ENCODE results near the gene COL1A1.
A peak's percentile ranks its signal among the peaks of the same experiment; 100 is the strongest.

Gene COL1A1

GRCh38 chr17:50152736-50153135, 48.7 kb downstream of the COL1A1 start:
- TF ChIP-seq EZH2 (IDR thresholded peaks at IDR 0.05; ENCODE audit: borderline replicate concordance, low read length), result no peak
- TF ChIP-seq, protein P1, sequence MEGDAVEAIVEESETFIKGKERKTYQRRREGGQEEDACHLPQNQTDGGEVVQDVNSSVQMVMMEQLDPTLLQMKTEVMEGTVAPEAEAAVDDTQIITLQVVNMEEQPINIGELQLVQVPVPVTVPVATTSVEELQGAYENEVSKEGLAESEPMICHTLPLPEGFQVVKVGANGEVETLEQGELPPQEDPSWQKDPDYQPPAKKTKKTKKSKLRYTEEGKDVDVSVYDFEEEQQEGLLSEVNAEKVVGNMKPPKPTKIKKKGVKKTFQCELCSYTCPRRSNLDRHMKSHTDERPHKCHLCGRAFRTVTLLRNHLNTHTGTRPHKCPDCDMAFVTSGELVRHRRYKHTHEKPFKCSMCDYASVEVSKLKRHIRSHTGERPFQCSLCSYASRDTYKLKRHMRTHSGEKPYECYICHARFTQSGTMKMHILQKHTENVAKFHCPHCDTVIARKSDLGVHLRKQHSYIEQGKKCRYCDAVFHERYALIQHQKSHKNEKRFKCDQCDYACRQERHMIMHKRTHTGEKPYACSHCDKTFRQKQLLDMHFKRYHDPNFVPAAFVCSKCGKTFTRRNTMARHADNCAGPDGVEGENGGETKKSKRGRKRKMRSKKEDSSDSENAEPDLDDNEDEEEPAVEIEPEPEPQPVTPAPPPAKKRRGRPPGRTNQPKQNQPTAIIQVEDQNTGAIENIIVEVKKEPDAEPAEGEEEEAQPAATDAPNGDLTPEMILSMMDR (IDR thresholded peaks at IDR 0.05; ENCODE audit: low read length), result no peak
- no peaks in the 10 kb centered on the region for H4K20me1 ChIP-seq (ENCODE audit: insufficient read depth, low read length)
- no peaks in the 10 kb centered on the region for H3K9me3 ChIP-seq (ENCODE audit: low read length)
- H3K27ac ChIP-seq (ENCODE audit: low read depth, low read length, poor library complexity, severe bottlenecking), result peak overlapping the region; percentile 45
- no peak overlapping the region for H2AFZ ChIP-seq (ENCODE audit: low read length)
- H3K27me3 ChIP-seq (ENCODE audit: insufficient read depth, low read length), result no peaks in the 10 kb centered on the region
- H3K4me3 ChIP-seq (ENCODE audit: low read depth, low read length, poor library complexity, severe bottlenecking), result no peak overlapping the region
- H3F3A ChIP-seq (ENCODE audit: insufficient read depth, low read length), result no peaks in the 10 kb centered on the region; the same call in 1 of the 2 replicates
- H3K36me3 ChIP-seq (ENCODE audit: insufficient read depth, low read length), result no peaks in the 10 kb centered on the region
- no peaks in the 10 kb centered on the region for H3K79me2 ChIP-seq (ENCODE audit: insufficient read depth, low read length)
- H3K4me2 ChIP-seq (ENCODE audit: low read length), result 0 out of 2 replicates have a peak overlapping the region, but pooled peaks have one; percentile 97
- H3K9me2 ChIP-seq (ENCODE audit: low read depth, low read length), result no peaks in the 10 kb centered on the region
- H3K4me1 ChIP-seq (ENCODE audit: insufficient read depth, low read length, severe bottlenecking), result peaks cover 20% of the 10 kb centered on the region
- H3K9ac ChIP-seq (ENCODE audit: low read length), result no peak overlapping the region

- no peak for TF ChIP-seq EZH2 (IDR thresholded peaks at IDR 0.05; ENCODE audit: borderline replicate concordance, low read length)
- TF ChIP-seq, protein P1 (IDR thresholded peaks at IDR 0.05; ENCODE audit: low read length), result no peak
- H3K79me2 ChIP-seq (ENCODE audit: insufficient read depth, low read length), result no peaks in the 10 kb centered on the region
- H3K9ac ChIP-seq (ENCODE audit: low read length), result peak overlapping the region; percentile 68; the same call in 1 of the 2 replicates
- H3K4me2 ChIP-seq (ENCODE audit: low read length), result peak overlapping the region; percentile 97
- H3K27ac ChIP-seq (ENCODE audit: low read depth, low read length, poor library complexity, severe bottlenecking), result peak overlapping the region; percentile 45
- H3K36me3 ChIP-seq (ENCODE audit: insufficient read depth, low read length), result no peaks in the 10 kb centered on the region
- H3F3A ChIP-seq (ENCODE audit: insufficient read depth, low read length), result no peaks in the 10 kb centered on the region; the same call in 1 of the 2 replicates
- H2AFZ ChIP-seq (ENCODE audit: low read length), result no peak overlapping the region
- no peaks in the 10 kb centered on the region for H3K9me3 ChIP-seq (ENCODE audit: low read length)
- H3K4me3 ChIP-seq (ENCODE audit: low read depth, low read length, poor library complexity, severe bottlenecking), result peak overlapping the region; percentile 80
- H3K9me2 ChIP-seq (ENCODE audit: low read depth, low read length), result no peaks in the 10 kb centered on the region
- peaks cover 27% of the 10 kb centered on the region for H3K4me1 ChIP-seq (ENCODE audit: insufficient read depth, low read length, severe bottlenecking)
- no peaks in the 10 kb centered on the region for H3K27me3 ChIP-seq (ENCODE audit: insufficient read depth, low read length)
- H4K20me1 ChIP-seq (ENCODE audit: insufficient read depth, low read length), result no peaks in the 10 kb centered on the region
These were observed 49.4 kb downstream of the COL1A1 start for GRCh38 chr17:50151937-50152547.

DNA sequence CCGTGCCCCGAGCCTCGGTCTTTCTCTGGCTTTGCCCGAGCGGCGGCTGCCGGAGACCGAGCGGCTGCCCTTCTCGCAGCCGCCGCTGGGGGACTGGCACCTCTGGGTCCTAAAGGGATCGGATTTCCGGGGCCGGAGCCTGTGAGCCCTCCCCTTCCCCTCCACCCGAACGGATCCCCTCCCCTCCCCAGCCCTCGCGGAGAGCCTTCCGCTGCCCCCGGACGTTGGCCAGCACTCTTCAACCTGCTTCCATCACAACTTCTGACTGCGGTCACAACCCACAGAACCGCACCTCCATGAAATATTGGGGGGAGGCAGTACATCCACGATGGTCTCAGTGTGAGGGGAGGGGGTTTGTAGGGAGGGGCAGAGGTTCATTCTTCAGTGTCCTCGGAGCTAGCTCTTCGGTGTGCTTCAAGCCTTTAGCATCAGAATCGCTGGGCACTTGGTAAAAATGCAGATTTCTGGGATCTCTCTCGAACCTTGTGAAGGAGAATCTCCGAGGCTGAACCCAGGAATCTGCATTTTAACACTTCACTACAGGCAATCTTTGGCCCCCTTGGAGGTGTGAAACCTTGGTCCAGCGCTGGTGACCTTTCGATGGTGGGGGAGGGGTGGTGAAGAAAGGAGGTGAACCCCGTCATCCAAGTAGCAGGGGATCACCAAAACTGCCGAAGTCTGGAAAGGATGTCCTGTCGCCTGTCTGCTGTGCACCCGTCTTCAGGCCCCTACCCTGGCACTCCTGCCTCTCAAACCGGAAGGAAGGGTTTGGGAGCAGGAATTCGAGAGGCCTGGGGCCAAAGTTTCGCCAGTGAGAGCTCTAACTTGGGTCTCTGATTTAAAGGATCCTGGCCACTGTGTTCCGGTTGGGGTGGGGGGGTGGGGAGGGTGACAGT, 50.1 kb downstream of the COL1A1 start:
- Histone ChIP-seq H3K9me3 (ENCODE audit: low read length) (no peaks in the 10 kb centered on the region), H3K4me3 (ENCODE audit: low read depth, low read length, poor library complexity, severe bottlenecking) (peak overlapping the region; percentile 80), H3K79me2 (ENCODE audit: insufficient read depth, low read length) (no peaks in the 10 kb centered on the region), H4K20me1 (ENCODE audit: insufficient read depth, low read length) (no peaks in the 10 kb centered on the region), H3K9ac (ENCODE audit: low read length) (peak overlapping the region; percentile 93), H2AFZ (ENCODE audit: low read length) (no peak overlapping the region), H3K4me2 (ENCODE audit: low read length) (peak overlapping the region; percentile 97), H3K27me3 (ENCODE audit: insufficient read depth, low read length) (no peaks in the 10 kb centered on the region), H3K4me1 (ENCODE audit: insufficient read depth, low read length, severe bottlenecking) (peaks cover 35% of the 10 kb centered on the region), H3K9me2 (ENCODE audit: low read depth, low read length) (no peaks in the 10 kb centered on the region), H3K27ac (ENCODE audit: low read depth, low read length, poor library complexity, severe bottlenecking) (peak overlapping the region; percentile 58), H3K36me3 (ENCODE audit: insufficient read depth, low read length) (no peaks in the 10 kb centered on the region), H3F3A (ENCODE audit: insufficient read depth, low read length) (no peaks in the 10 kb centered on the region; the same call in 1 of the 2 replicates)
- TF ChIP-seq EZH2 (IDR thresholded peaks at IDR 0.05; ENCODE audit: borderline replicate concordance, low read length), result no peak
- TF ChIP-seq, protein P1 (IDR thresholded peaks at IDR 0.05; ENCODE audit: low read length), result peak; percentile 29; the same call in 1 of the 2 replicates

Data from OCI-LY1 (cell line).